HG03575 (cell line): ENCODE data around the gene FBXO47.
"Not testable (repeated sequence)": the region's sequence is repeated elsewhere in the genome, so short reads cannot be mapped to it uniquely, and the experiment has no call there.

ENCODE experiments used
- ATAC-seq: cut with Tn5 transposase; IDR thresholded peaks from one replicate; pipeline ENCODE4 v1.9.1; 2021; ENCODE audit not compliant: unreplicated experiment, insufficient number of reproducible peaks, low FRiP score; ENCODE audit errors: extremely low read depth

Gene FBXO47

GRCh38 chr17:38982858-38983746, 15.9 kb upstream of the FBXO47 start:
- ATAC-seq: no peak

GRCh38 chr17:38981636-38982035, 14.4 kb upstream of the FBXO47 start:
- no peak for ATAC-seq

GRCh38 chr17:38980490-38981217, 13.5 kb upstream of the FBXO47 start:
- no peak for ATAC-seq

GRCh38 chr17:38978180-38978579, 11.0 kb upstream of the FBXO47 start:
- ATAC-seq: no peak

GRCh38 chr17:38976187-38976551, 9.0 kb upstream of the FBXO47 start:
- ATAC-seq: not testable (repeated sequence)

- ATAC-seq: no peak
Observed at GRCh38 chr17:38970804-38971203, 3.6 kb upstream of the FBXO47 start.

GRCh38 chr17:38970128-38970527, 2.9 kb upstream of the FBXO47 start:
- no peak for ATAC-seq

GRCh38 chr17:38969281-38969680, 2.1 kb upstream of the FBXO47 start:
- no peak for ATAC-seq

GRCh38 chr17:38961413-38961812, 5.8 kb downstream of the FBXO47 start:
- ATAC-seq: no peak

GRCh38 chr17:38960402-38960801, 6.8 kb downstream of the FBXO47 start:
- no peak for ATAC-seq

GRCh38 chr17:38959508-38959907, 7.7 kb downstream of the FBXO47 start:
- ATAC-seq: no peak

- ATAC-seq: no peak
Observed at GRCh38 chr17:38958756-38959155, 8.4 kb downstream of the FBXO47 start.

- no peak for ATAC-seq
Observed at GRCh38 chr17:38958326-38958725, 8.9 kb downstream of the FBXO47 start.

GRCh38 chr17:38953800-38954199, 13.4 kb downstream of the FBXO47 start:
- not testable (repeated sequence) for ATAC-seq

- no peak for ATAC-seq
Observed at GRCh38 chr17:38947189-38947588, 20.0 kb downstream of the FBXO47 start.

GRCh38 chr17:38943607-38944006, 23.6 kb downstream of the FBXO47 start:
- ATAC-seq: no peak

- ATAC-seq: no peak
Observed at GRCh38 chr17:38942696-38943334, 24.4 kb downstream of the FBXO47 start.

- ATAC-seq: no peak
Observed at GRCh38 chr17:38940404-38940803, 26.8 kb downstream of the FBXO47 start.

- ATAC-seq: no peak
Observed at GRCh38 chr17:38939987-38940386, 27.2 kb downstream of the FBXO47 start.

- ATAC-seq: not testable (repeated sequence)
Observed at GRCh38 chr17:38933962-38934361, 33.2 kb downstream of the FBXO47 start.
